IMR-90 (cell line): ENCODE results near the gene NAV2.

Source experiments
- BHLHE40 ChIP-seq: fragments of 150-350 bp; IDR thresholded peaks from 2 replicates; pipeline ENCODE4 v1.6.1; 2016; ENCODE audit warnings: mild to moderate bottlenecking, low read depth, low read length
- CEBPB ChIP-seq: IDR thresholded peaks from 2 replicates; pipeline ENCODE4 v1.6.1; 2012; ENCODE audit warnings: low read depth, low read length, improper control_type of control experiment
- FOS ChIP-seq: fragments of 150-350 bp; IDR thresholded peaks from 2 replicates; pipeline ENCODE4 v1.6.1; 2016; ENCODE audit warnings: low read depth, low read length
- MAFK ChIP-seq: IDR thresholded peaks from 2 replicates; pipeline ENCODE4 v1.6.1; 2012; ENCODE audit warnings: low read depth, low read length, improper control_type of control experiment
- MAZ ChIP-seq: IDR thresholded peaks from 2 replicates; pipeline ENCODE4 v1.6.1; 2012; ENCODE audit warnings: low read depth, mild to moderate bottlenecking, low read length, improper control_type of control experiment, moderate library complexity, borderline replicate concordance
- MXI1 ChIP-seq: IDR thresholded peaks from 2 replicates; pipeline ENCODE4 v1.6.1; 2012; ENCODE audit warnings: low read depth, mild to moderate bottlenecking, low read length, moderate library complexity, borderline replicate concordance
- POLR2A ChIP-seq: IDR thresholded peaks from 2 replicates; pipeline ENCODE4 v1.6.1; 2012; ENCODE audit warnings: mild to moderate bottlenecking, low read depth, low read length
- RAD21 ChIP-seq: IDR thresholded peaks from 2 replicates; pipeline ENCODE4 v1.6.1; 2012; ENCODE audit warnings: low read length, improper control_type of control experiment
- RCOR1 ChIP-seq: IDR thresholded peaks from 2 replicates; pipeline ENCODE4 v1.6.1; 2012; ENCODE audit warnings: mild to moderate bottlenecking, low read length, improper control_type of control experiment; ENCODE audit not compliant: insufficient replicate concordance
- RFX5 ChIP-seq: IDR thresholded peaks from 2 replicates; pipeline ENCODE4 v1.8.0; 2012; ENCODE audit warnings: low read depth, mild to moderate bottlenecking, low read length, moderate library complexity
- SMC3 ChIP-seq: fragments of 150-350 bp; IDR thresholded peaks from 2 replicates; pipeline ENCODE4 v1.6.1; 2016; ENCODE audit warnings: low read depth, mild to moderate bottlenecking, antibody characterized with exemption, low read length, moderate library complexity
- TF ChIP-seq, protein P1 (sequence below): fragments of 150-350 bp; IDR thresholded peaks from 2 replicates; pipeline ENCODE4 v1.6.1; 2017; ENCODE audit warnings: mild to moderate bottlenecking, antibody characterized with exemption, low read length, low read depth
- TF ChIP-seq, protein P2 (sequence below): conservative IDR thresholded peaks from 2 replicates; pipeline ENCODE4 v1.5.1; 2012; ENCODE audit warnings: mild to moderate bottlenecking, low read depth, low read length, improper control_type of control experiment
- TF ChIP-seq, protein P3 (sequence below): fragments of 150-350 bp; IDR thresholded peaks from 2 replicates; pipeline ENCODE4 v1.6.1; 2016; ENCODE audit warnings: low read depth, mild to moderate bottlenecking, low read length, moderate library complexity, borderline replicate concordance

DNA sequence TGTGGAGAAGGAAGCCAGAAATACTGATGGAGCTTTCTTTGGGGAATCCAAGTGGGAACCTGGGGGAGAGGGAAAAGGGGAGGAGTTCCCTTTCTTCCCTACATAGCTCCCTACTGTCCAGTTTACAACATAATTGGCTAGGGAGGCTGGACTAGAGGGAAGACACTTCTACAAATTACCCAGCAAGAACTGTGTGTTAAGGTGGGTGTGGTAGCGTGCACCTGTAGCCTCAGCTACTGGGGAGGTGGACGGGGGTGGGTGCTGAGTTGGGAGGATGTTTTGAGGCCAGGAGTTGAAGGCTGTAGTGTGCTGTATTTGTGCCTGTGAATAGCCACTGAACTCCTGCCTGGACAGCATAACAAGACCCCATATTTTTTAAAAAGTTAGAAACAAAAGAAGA, 74.0 kb downstream of the NAV2 start:
- TF ChIP-seq POLR2A (no peak), RFX5 (no peak), MXI1 (no peak), RCOR1 (no peak), MAFK (no peak), BHLHE40 (no peak), CEBPB (no peak), SMC3 (no peak), RAD21 (no peak), FOS (no peak), MAZ (no peak)
- TF ChIP-seq, protein P1, sequence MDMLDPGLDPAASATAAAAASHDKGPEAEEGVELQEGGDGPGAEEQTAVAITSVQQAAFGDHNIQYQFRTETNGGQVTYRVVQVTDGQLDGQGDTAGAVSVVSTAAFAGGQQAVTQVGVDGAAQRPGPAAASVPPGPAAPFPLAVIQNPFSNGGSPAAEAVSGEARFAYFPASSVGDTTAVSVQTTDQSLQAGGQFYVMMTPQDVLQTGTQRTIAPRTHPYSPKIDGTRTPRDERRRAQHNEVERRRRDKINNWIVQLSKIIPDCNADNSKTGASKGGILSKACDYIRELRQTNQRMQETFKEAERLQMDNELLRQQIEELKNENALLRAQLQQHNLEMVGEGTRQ, result no peak
- TF ChIP-seq, protein P2, sequence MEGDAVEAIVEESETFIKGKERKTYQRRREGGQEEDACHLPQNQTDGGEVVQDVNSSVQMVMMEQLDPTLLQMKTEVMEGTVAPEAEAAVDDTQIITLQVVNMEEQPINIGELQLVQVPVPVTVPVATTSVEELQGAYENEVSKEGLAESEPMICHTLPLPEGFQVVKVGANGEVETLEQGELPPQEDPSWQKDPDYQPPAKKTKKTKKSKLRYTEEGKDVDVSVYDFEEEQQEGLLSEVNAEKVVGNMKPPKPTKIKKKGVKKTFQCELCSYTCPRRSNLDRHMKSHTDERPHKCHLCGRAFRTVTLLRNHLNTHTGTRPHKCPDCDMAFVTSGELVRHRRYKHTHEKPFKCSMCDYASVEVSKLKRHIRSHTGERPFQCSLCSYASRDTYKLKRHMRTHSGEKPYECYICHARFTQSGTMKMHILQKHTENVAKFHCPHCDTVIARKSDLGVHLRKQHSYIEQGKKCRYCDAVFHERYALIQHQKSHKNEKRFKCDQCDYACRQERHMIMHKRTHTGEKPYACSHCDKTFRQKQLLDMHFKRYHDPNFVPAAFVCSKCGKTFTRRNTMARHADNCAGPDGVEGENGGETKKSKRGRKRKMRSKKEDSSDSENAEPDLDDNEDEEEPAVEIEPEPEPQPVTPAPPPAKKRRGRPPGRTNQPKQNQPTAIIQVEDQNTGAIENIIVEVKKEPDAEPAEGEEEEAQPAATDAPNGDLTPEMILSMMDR, result no peak
- TF ChIP-seq, protein P3, sequence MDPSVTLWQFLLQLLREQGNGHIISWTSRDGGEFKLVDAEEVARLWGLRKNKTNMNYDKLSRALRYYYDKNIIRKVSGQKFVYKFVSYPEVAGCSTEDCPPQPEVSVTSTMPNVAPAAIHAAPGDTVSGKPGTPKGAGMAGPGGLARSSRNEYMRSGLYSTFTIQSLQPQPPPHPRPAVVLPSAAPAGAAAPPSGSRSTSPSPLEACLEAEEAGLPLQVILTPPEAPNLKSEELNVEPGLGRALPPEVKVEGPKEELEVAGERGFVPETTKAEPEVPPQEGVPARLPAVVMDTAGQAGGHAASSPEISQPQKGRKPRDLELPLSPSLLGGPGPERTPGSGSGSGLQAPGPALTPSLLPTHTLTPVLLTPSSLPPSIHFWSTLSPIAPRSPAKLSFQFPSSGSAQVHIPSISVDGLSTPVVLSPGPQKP, result no peak
